Caki2 (cell line): ENCODE results near the gene PAPOLB. TPM values are rescaled to one million over a fixed set of nuclear protein-coding genes. Genes with fewer than 3 reads are reported as not detected.

Source experiments
- DNase-seq: peaks from one replicate; pipeline ENCODE4 v3.0.0-alpha.2; 2015; ENCODE audit warnings: low read depth
- in situ Hi-C: cut with HindIII; loops from 2 replicates; pipeline ENCODE4 v1.10.0; 2016; ENCODE audit warnings: low sequenced_read_pairs, low pct_unique_long_range_greater_than_20kb, mixed read lengths
- total RNA-seq: library from RNA; depleted of rRNA; stranded (reverse); fragments of >200 nt; shearing (Covaris generic); gene quantifications from 2 replicates; pipeline ENCODE4 v1.2.3, GENCODE V29; 2014; ENCODE audit warnings: low replicate concordance

Gene PAPOLB
- total RNA-seq, 1 experiment from 2014 or later = not detected

DNA sequence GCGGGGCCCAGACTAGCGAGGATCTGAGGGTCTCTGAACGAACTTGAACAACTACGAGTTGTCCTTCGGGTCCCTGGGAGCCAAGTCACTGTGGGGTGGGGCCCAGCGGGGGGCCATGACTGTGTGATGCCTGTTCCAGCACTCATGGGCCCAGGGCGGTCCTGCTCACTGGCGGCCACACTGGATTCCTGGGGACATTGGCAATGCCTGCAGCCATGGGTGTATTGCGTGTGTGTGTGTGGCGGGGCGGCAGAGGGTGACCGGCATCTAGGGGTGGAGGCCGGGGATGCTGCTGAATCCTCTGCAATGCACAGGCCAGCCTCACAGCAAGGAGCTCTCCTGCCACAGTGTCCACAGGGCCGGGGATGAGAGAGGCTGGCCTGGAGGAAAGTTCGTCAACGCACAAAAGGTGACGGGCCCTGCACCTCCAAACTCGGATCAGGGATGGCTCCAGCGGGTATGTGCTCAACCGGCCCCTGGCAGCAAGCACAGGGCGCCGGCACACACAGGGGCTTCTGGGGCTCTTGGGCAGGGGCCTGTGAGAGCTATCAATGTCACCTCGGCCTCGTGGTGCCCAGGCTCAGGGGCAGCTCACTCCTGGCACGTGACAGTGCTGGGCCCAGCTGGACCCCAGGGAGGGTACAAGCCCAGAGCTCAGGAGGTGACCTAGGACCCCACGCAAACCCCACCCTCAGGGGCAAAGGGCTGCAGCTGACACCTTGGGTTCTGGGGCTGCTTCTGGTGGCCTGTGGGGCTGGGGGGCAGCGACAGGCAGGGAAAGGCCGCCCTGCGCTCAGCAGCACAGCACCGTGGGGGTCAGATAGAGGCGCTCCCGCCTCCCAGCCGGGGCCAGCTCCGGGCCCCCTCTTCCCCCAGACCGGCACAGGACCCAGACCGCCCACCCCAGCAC lies 27.9 kb downstream of the PAPOLB start:
- in situ Hi-C loops = no loop called here
- DNase-seq = no peak

DNA sequence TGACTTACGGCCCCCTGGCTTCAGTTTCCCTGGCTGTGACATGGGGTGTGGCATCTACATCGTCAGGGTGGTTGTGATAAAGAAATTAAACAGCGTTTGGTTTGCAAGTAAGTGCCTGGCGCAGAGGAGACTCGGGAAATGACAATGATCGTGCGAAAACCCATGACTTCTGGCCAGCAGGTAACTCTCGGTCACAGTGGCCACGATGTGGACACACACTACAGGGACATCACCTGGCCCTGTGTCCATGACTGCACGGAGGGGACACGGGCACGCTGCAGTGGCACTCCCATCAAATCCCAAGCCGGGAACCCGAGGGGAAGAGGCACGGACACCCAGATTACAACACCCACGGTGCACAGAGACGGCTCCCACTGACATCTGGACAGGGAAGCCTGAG lies 28.7 kb downstream of the PAPOLB start:
- no peak for DNase-seq
- in situ Hi-C loops = no loop called here

DNA sequence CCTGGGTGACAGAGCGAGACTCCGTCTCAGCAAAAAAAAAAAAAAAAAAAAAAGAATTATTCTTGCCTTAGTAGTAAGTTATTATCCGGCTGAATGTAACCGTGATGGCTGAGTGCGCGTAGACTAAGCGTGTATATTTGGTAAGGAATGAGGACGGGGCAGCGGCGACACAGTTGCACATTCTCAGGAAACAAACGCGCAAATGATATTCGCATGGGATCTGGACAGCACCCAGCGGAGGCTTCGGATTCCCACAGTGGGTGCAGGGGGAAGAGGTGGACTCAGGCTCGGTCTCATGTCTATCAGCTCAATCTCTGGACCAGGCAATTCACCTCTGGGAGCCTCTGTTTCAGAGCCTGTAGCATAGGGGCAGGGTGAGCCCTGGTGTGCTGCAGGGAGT lies 29.1 kb downstream of the PAPOLB start:
- no peak for DNase-seq
- in situ Hi-C loops = no loop called here

DNA sequence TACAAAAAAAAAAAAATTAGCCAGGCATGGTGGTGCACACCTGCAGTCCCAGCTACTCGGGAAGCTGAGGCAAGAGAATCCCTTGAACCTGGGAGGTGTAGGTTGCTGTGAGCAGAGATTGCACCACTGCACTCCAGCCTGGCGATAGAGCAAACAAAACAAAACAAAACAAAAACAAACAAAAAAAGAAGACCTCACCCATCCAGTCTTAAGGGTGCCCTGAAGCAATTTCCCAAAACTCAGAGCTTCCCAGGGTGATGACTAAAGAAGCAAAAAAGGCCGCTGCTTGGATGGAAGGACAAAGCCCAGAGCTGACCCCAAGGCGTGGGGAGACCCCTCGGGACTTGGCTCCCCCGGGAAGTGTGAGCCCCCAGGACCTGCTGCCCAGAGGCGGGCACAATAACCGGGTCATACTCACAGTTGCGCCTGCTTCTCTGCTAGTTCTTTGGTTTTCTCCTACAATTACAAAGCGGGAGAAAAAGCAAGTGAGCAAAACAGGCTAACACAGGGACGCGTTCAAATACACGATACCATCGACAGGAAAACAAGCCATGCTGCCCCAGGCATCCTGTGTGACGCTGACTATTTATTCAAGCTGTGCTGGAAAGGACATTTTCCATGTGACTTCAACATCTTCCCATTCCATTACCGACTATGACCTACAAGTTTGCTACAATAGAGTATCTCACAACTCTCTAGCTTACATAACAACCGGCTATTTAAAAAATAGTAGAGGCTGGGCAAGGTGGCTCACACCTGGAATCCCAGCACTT lies 29.9 kb downstream of the PAPOLB start:
- DNase-seq = no peak
- in situ Hi-C loops = no loop called here

DNA sequence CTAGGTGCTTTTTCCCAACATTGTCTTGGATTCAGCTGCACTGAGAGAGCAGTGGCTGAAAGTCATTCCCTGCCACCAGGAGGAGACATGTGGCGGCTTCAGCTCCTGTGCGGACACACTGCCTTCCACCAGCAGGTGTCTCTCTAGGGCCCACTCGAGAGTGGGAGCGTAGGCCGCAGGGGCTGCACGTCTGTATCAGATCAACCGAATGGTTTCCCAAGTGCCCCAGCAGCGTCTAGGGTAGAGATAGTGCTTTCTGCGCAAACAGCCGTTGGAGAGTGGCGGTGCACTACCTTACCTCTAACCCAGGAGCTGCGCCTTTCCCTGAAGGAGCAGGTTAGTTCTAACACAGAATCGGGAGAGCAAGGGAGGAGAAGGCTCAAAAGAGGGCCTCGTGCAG lies 31.7 kb downstream of the PAPOLB start:
- in situ Hi-C loops = no loop called here

DNA sequence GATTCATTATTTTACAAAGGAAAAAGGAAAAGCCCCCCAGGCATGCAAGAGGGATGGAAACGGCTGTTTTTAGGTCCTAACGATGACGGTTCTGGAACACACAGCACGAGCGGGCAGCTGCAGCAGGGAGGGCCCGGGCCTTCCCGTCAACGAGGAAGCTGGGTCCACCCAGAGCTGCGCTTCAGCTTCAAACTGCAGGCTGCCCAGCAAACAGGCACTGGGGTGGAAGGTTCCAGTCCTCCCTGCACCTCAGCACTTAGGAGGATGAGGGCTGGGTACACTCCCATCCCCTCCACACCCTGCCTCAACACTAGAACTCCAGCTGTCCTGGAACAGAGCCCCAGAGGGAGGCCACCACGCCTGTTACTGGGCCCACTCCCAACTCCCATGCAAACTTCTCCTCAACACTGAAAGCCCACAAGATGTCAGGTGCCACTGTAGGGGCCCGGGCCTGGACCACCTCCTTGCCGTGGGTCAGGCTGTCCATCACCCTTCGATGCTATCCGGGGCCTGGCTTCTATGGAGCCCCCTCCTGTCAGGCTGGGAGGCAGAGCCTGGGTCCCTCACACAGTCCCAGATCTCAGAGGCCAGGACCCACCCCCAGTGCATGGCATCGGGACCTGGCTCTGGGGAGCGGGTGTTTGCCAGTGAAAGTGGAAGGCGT lies 33.0 kb downstream of the PAPOLB start:
- no peak for DNase-seq
- in situ Hi-C loops = no loop called here

More for the DNA sequence above, 31.7 kb downstream of the PAPOLB start:
- DNase-seq = peak; percentile 12

DNA sequence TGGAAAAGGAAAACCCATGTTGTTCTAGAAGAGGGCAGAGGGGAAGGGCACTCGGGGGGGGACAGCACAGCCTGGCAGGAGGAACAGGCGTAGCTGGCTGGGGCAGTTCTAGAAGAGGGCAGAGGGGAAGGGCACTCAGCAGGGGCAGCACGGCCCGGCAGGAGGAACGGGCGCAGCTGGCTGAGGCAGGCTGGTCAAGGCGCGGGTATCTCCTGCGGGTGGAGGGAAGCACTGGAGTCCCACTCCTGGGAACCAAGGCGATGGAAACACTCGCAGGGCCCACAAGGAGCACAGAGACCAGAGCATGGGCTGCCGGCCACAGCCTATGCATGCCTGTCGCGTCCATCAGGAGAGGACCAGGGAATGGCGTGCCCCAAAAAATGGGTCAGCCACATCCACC lies 36.7 kb downstream of the PAPOLB start:
- in situ Hi-C loops = no loop called here
- DNase-seq = no peak

DNA sequence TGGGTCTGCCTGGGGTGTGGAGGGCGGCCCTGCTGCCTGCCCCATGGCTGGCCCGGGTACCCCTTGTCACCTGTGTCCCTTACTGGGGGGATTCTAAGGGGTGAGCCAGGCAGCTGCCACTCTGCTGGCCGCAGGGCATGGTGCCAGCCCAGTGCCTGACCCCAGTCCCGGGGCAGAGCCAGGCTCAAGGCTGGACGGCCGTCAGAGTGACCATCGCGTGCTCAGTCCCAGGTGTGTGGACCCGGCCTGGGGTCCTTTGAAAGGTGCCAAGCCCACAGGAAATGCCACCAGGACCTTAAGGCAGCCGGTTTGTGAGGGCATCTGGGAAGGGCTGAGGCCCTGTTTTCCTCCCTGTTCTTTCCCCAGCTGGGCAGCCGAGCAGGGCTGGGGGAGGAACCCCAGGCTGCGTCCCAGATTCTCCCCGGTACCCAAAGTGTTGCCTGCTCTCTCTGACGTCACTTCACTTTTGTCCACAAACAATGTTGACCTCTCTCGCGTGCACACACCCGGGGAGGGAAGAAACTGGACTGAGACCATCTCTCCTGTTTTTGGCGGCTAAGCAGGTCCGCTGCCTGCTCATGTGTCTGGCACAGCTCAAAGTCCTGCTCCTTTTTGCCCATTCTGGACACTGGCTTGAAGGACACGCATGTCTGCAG lies 37.6 kb downstream of the PAPOLB start:
- DNase-seq = no peak
- in situ Hi-C loops = no loop called here

DNA sequence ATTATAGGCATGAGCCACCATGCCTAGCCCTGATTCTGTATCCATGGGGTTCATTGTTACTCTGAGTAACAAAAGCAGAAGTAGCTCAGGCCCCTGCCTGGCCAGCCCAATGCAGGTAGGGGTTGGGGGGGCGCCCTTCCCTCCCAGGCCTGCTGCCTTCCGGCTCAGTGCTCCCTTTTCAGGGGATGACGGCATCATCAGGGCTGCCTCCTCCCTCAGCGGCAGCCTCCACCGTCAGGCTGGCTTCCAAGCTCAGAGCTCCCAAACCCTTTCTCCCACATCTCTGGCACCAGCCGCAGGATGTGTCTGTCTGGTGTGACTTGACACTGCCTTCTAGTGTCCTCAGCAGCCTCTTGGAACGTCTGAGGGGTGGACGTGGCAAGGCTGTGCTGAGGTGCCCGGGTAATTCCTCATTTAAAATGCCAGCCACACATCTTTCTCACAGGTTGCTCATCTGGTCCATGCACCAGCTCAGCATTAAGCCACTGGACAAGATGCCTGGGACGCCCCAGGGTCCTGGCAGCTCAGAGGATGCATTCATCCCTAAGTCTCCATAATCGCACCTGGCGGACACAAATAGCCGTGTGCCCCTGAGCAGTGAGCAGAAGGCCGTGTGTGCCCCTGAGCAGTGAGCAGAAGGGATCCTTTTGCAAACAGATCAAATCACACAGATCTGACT lies 38.2 kb downstream of the PAPOLB start:
- in situ Hi-C loops = no loop called here
- DNase-seq = no peak

DNA sequence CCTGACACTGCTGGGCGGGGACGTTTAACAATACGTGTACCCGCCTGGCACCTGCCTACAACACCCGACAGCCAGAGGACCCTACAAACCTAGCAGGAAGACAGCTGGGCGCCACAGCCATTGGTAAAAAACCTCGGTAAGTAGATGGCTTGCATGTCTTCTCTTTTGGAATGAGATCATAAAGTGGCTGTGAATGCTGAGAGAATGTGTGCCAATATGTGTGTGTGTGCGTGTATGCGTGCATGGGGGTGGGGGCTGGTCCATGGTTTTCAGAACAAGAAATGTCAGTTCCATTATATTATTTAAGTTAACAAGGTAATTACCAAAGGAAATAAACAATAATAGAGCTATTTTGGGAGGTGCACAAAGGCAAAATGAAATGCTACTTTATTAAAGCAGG lies 39.2 kb downstream of the PAPOLB start:
- no peak for DNase-seq
- in situ Hi-C loops = no loop called here

DNA sequence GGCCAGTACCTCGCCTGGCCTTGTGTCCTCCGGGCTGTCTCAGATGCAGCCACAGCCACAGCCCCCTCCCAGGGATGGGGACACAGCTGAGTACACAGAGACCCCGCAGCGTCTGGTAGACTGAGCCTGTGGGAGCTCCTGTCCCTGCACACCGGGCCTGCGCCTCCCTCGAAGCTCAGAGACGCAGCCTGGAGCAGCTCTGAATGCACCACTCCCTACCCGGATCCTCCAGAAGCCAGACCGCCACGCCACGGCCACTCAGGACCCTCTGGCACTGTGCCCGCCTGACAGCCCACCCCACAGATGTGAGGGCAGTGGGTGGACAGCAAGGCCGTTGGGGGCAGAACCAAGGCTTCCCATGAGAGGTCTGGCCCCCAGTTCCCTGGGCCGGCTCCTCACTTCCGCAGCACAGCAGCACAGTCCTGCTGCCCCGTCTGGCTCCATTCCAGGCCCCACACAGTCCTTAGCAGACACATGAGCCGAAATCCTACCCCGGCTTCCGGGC lies 40.8 kb downstream of the PAPOLB start:
- in situ Hi-C loops = no loop called here
- DNase-seq = no peak

DNA sequence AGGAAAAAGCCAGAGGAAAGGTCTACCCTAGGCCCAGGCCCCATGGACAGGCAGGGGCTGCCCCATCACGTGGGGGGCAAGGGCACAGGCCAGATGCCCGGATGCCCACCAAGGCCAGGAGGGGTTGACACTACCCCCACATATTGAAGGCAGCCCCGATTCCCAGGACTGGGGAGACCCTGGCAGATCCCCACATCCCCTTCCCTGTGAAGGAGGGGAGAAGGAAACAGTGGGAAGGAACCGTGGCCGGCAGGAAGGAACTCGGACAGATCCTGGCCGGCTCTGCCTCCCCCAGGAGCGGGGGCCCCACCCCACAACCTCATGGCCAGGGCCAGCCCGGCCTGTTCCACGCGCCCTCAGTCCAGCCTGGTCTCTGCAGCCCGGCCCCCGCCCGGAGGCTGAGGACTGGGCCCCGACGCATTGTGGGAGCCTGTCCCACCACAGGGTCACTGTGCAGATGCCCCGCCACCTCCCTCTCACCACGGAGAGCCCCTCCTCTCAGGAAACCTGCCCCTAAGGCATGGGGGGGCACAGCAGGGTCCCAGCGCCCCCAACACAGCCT lies 41.3 kb downstream of the PAPOLB start:
- DNase-seq = no peak
- in situ Hi-C loops = no loop called here

DNA sequence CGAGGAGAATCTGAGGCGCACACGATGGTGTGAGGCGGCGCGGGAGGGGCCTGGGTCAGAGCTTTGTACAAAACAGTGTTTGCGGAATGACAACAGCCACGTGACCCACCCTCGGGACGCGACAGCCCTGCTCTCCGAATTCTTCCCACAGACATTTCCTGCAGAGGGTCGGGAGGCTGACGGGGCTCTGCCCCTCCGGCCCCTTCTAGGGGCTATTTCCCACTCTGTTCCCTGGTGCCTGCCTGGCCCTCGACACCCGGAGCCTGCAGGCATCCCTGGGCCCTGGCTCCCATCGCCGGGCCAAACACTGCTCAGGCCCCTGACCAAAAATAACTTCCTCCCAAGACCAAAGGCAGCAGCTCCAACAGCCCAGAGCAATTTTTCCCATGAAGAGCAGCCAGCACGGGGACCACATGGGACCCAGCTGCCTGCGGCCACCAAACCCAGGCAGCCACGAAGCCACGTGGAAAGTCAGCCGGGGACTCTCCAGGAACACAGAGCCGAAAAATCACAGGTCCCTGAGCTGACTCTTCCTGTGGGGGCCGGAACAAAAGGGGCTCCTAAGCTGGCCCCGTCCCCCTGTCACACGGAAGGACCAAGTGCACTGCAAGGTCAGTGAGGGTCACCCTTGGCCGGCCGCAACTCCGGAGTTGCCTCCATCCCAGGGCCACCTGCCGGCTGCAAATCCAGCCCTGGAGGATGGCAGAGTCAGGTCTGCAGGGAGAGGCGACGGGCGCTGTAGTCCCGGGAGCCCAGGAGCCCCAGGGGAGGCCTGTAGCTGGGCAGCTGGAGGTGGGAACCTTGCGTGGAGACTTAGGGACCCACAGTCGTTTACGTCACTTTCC lies 42.0 kb downstream of the PAPOLB start:
- no peak for DNase-seq
- in situ Hi-C loops = no loop called here

DNA sequence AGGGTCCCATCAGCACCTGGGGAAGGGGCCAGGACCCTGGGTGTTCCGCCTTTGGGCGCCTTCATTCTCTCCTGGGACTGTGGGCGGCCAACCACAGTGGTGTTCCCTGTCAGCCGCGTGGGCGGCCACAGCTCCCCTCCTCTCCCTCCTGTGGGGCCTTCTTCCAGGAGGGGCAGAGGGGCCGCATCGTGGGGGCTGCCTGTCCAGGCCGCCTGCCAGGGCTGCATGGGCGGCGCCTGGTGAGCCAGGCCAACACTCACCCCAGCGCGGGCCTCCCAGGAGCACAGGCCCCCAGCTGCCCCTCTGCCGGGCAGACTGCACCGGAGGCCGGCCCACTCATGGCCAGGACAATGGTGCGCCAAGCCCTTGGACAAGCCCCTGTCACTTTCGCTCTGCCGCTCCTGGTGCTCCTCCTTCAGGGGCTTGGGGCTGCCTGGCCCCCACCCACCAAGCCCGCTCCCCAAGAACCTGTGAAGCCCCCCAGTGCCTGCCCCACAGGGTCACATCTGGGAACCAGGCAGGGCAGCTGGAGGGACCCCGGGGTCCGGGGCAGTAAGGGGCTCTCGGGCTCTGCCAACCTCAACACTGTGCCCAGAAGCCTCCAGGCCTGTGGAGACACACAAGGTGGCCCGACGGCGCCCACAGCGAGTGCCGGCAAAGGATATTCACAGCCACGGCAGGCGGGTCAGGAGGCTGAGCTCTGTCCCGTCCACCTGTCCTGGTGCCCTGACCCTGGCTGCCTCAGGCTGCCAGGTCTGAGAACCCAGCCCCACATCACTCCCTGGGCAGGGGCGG lies 43.6 kb downstream of the PAPOLB start:
- DNase-seq = no peak
- in situ Hi-C loops = no loop called here

DNA sequence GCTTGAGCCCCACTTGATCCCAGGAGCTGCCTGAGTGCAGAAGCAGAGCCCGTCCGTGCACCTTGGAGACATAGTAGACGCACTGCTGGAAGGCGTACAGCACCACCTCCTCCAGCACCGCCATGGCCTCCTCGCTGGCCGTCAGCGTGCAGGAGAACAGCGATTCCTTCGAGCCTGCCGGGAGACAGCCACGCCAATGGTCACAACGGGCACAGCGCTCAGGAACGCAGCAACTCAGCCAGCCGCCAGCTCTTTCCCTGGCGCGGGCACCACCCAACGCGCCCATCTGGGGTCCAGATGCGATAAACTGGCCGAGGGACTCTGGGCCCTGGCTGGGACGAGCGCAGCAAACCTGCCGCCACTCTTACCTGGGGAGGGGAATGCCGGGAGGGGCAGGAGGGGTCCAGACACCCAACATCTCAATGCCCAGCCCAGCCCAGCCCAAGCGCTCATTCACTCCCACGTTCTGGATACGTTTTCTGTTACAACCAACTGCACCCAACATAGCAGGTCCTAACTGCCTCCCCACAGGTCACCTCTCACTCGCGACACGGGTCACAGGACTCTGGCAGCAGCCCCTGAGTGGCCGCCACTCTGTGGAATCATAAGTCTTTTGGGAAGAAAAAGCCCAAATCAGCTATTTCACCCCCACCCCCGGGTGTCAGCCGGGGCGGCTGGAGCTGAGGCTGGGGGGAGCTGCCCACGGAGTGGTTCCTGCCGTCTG lies 44.5 kb downstream of the PAPOLB start:
- in situ Hi-C loops = no loop called here
- DNase-seq = no peak
